ENCODE results near the gene CMIP.

CMIP gene

GRCh38 chr16:81639931-81640680, 195.5 kb downstream of the CMIP start:
- DNase-seq (ENCODE audit: low spot score): no peak

GRCh38 chr16:81640681-81641070, 196.1 kb downstream of the CMIP start:
- no peak for DNase-seq (ENCODE audit: low spot score)

- DNase-seq (ENCODE audit: low spot score): no peak
These were observed 196.9 kb downstream of the CMIP start for GRCh38 chr16:81641395-81642106.

GRCh38 chr16:81642107-81642436, 197.5 kb downstream of the CMIP start:
- DNase-seq (ENCODE audit: low spot score): no peak

GRCh38 chr16:81642943-81643342, 198.3 kb downstream of the CMIP start:
- no peak for DNase-seq (ENCODE audit: low spot score)

GRCh38 chr16:81645266-81645694, 200.7 kb downstream of the CMIP start:
- no peak for DNase-seq (ENCODE audit: low spot score)

GRCh38 chr16:81645925-81646324, 201.3 kb downstream of the CMIP start:
- no peak for DNase-seq (ENCODE audit: low spot score)

- no peak for DNase-seq (ENCODE audit: low spot score)
These were observed 202.0 kb downstream of the CMIP start for GRCh38 chr16:81646561-81646960.

GRCh38 chr16:81647527-81647926, 202.9 kb downstream of the CMIP start:
- DNase-seq (ENCODE audit: low spot score): peak; percentile 59

- no peak for DNase-seq (ENCODE audit: low spot score)
These were observed 205.1 kb downstream of the CMIP start for GRCh38 chr16:81649561-81650184.

GRCh38 chr16:81650281-81650680, 205.7 kb downstream of the CMIP start:
- no peak for DNase-seq (ENCODE audit: low spot score)

GRCh38 chr16:81650982-81651562, 206.5 kb downstream of the CMIP start:
- no peak for DNase-seq (ENCODE audit: low spot score)

GRCh38 chr16:81651758-81652718, 207.4 kb downstream of the CMIP start:
- DNase-seq (ENCODE audit: low spot score): no peak

GRCh38 chr16:81652798-81653505, 208.3 kb downstream of the CMIP start:
- no peak for DNase-seq (ENCODE audit: low spot score)

- DNase-seq (ENCODE audit: low spot score): no peak
These were observed 209.7 kb downstream of the CMIP start for GRCh38 chr16:81654346-81654745.

- no peak for DNase-seq (ENCODE audit: low spot score)
These were observed 211.0 kb downstream of the CMIP start for GRCh38 chr16:81655469-81656162.

- DNase-seq (ENCODE audit: low spot score): no peak
These were observed 212.6 kb downstream of the CMIP start for GRCh38 chr16:81657224-81657623.

GRCh38 chr16:81657781-81658180, 213.2 kb downstream of the CMIP start:
- DNase-seq (ENCODE audit: low spot score): no peak

- no peak for DNase-seq (ENCODE audit: low spot score)
These were observed 213.8 kb downstream of the CMIP start for GRCh38 chr16:81658373-81658772.

GRCh38 chr16:81659249-81659648, 214.6 kb downstream of the CMIP start:
- no peak for DNase-seq (ENCODE audit: low spot score)

Measured in kidney capillary endothelial cell (primary cell).